SJCRH30 (cell line): ENCODE data around the gene COL20A1. TPM values are rescaled to one million over a fixed set of nuclear protein-coding genes. Genes with fewer than 3 reads are reported as not detected.

ENCODE experiments used
- DNase-seq, 2 experiments: peaks; one replicate each; pipeline ENCODE4 v3.0.0-alpha.2; 2015 to 2020
- H3K27ac ChIP-seq: fragments of 250-450 bp; sonication (Bioruptor Pico); 2 replicates; pipeline ENCODE4 v1.5.1; 2020; ENCODE audit warnings: mild to moderate bottlenecking, moderate library complexity
- H3K27me3 ChIP-seq: fragments of 250-450 bp; sonication (Bioruptor Pico); 2 replicates; pipeline ENCODE4 v1.5.1; 2020; ENCODE audit warnings: mild to moderate bottlenecking, moderate library complexity
- H3K36me3 ChIP-seq: fragments of 250-450 bp; sonication (Bioruptor Pico); 2 replicates; pipeline ENCODE4 v1.5.1; 2020; ENCODE audit warnings: mild to moderate bottlenecking, moderate library complexity
- H3K4me1 ChIP-seq: fragments of 250-450 bp; sonication (Bioruptor Pico); 2 replicates; pipeline ENCODE4 v1.5.1; 2020; ENCODE audit warnings: mild to moderate bottlenecking, moderate library complexity
- H3K4me3 ChIP-seq: fragments of 250-450 bp; sonication (Bioruptor Pico); 2 replicates; pipeline ENCODE4 v1.5.1; 2020; ENCODE audit warnings: mild to moderate bottlenecking, moderate library complexity
- H3K9me3 ChIP-seq: fragments of 250-450 bp; sonication (Bioruptor Pico); replicated peaks from 2 replicates; pipeline ENCODE4 v1.5.1; 2020; ENCODE audit warnings: mild to moderate bottlenecking, moderate library complexity
- total RNA-seq: library from RNA; depleted of rRNA; stranded (reverse); fragments of >200 nt; shearing (Covaris generic); gene quantifications from 2 replicates; pipeline ENCODE4 v1.2.3, GENCODE V29; 2014

The COL20A1 gene
- total RNA-seq, 1 experiment from 2014 or later, result not detected

DNA sequence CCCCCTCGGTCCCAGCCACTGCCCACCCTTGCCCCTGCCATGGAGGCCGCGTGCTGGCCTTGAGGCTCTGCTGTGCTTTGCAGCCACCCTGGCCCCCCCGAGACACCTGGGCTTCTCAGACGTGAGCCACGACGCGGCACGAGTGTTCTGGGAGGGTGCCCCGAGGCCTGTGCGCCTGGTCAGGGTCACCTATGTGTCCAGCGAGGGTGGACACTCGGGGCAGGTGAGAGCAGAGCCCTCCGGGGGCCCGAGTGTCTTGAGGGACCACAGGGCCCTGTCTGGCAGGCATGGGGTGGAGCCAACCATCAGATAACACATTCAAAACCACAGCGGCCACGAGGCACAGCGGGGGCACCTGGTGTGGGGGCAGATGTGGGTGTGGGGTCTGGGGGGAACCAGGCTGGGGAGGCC, 18.9 kb downstream of the COL20A1 start:
- no peaks in the 10 kb centered on the region for H3K36me3 ChIP-seq
- H3K9me3 ChIP-seq, result no peaks in the 10 kb centered on the region
- no peak overlapping the region for H3K27ac ChIP-seq
- no peak for DNase-seq
- H3K27me3 ChIP-seq, result peaks cover 51% of the 10 kb centered on the region
- H3K4me1 ChIP-seq, result peaks cover 17% of the 10 kb centered on the region
- no peak overlapping the region for H3K4me3 ChIP-seq

DNA sequence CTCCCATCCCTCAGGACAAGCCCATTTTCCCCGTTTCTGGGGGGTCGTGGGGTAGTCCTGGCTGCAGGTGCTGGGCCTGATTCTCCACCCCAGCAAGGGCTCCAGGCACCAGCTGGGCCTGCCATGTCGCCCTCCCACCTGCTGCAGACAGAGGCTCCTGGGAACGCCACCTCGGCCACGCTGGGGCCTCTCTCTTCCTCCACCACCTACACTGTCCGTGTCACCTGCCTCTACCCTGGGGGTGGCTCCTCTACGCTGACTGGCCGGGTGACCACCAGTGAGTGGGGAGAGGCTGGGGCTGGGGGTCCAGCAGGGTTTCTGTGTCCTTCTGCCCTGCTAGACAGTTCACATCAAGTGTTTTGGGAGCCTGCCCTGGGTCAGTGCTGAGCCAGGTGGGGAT, 19.3 kb downstream of the COL20A1 start:
- H3K4me1 ChIP-seq, result peaks cover 17% of the 10 kb centered on the region
- DNase-seq, result no peak
- H3K27ac ChIP-seq, result no peak overlapping the region
- H3K4me3 ChIP-seq, result no peak overlapping the region
- H3K27me3 ChIP-seq, result peaks cover 54% of the 10 kb centered on the region
- no peaks in the 10 kb centered on the region for H3K9me3 ChIP-seq
- no peaks in the 10 kb centered on the region for H3K36me3 ChIP-seq

DNA sequence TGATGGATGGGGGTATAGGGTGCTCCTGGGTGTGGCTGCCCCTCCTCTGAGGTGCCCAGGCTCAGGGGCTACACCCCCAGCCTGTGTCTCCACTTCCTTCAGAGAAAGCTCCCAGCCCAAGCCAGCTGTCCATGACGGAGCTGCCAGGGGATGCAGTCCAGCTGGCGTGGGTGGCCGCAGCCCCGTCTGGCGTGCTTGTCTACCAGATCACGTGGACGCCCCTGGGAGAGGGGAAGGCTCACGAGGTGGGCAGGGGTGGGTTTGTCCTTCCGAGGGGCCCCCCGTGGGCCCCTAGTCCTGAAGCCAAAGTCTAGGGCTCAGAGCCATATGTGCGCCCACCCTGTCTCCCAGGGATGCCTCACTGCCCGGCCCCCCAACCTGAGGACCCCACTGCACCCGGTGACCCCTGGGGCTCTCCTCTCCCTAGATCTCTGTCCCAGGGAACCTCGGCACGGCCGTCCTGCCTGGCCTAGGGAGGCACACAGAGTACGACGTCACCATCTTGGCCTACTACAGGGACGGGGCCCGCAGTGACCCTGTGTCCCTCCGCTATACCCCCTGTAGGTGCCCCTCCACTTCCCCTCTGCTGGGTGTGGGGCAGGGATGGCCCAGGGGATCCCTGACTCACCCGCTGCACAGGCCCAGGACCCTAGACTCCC, 19.8 kb downstream of the COL20A1 start:
- DNase-seq, result peak; percentile 85 to 88
- Histone ChIP-seq H3K27ac (0 out of 2 replicates have a peak overlapping the region, but pooled peaks have one; percentile 1), H3K4me1 (peaks cover 17% of the 10 kb centered on the region), H3K27me3 (peaks cover 54% of the 10 kb centered on the region), H3K36me3 (no peaks in the 10 kb centered on the region), H3K4me3 (no peak overlapping the region), H3K9me3 (no peaks in the 10 kb centered on the region)

DNA sequence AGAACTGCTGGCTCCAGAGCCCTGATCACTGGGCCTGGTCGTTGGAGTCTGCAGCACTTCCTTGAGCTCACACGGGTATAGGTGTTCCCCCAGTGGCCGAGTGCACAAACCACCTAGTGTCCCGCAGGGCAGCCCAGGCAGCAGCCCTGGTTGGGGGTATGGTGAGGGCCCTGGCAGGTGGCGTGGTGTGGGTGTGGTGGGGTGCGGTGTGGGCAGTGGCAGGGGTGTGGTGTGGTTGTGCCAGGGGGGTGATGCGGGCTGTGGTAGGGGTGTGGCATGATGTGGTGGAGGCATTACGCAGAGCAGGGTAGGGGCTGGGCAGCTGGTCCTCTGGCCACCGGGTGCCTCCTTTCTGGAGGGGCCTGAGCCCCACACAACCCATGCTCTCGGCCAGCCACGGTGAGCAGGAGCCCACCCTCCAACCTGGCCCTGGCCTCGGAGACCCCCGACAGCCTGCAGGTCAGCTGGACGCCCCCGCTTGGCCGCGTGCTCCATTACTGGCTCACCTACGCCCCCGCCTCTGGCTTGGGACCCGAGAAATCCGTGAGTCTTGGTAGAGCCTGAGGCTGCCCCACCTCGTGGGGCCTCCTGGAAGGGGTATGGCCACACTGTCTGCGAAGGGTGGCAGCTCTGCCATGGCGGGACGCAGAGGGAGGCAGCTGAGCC, 20.5 kb downstream of the COL20A1 start:
- DNase-seq, result no peak
- no peaks in the 10 kb centered on the region for H3K36me3 ChIP-seq
- H3K4me1 ChIP-seq, result peaks cover 17% of the 10 kb centered on the region
- H3K27ac ChIP-seq, result no peak overlapping the region
- no peak overlapping the region for H3K4me3 ChIP-seq
- no peaks in the 10 kb centered on the region for H3K9me3 ChIP-seq
- peaks cover 55% of the 10 kb centered on the region for H3K27me3 ChIP-seq

DNA sequence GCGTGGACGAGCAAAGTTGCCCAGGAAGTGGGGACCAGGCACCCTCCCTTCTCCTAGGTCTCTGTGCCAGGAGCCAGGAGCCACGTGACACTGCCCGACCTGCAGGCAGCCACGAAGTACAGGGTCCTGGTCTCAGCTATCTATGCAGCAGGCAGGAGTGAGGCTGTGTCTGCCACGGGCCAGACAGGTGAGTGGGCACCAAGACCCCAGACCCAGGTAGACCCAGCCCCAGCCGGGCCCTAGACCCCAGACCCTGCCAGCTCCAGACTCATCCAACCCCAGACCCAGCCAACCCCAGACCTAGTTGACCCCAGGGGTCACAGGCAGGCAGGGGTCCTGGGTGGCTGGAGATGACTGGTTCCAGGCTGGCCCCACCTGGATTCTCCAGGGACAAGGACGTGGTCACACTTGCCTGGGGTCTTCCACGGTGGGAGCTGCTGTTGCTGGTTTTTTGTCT, 21.1 kb downstream of the COL20A1 start:
- Histone ChIP-seq H3K27ac (no peak overlapping the region), H3K4me3 (no peak overlapping the region), H3K9me3 (no peaks in the 10 kb centered on the region), H3K36me3 (no peaks in the 10 kb centered on the region), H3K27me3 (peaks cover 53% of the 10 kb centered on the region), H3K4me1 (peaks cover 17% of the 10 kb centered on the region)
- DNase-seq, result no peak

DNA sequence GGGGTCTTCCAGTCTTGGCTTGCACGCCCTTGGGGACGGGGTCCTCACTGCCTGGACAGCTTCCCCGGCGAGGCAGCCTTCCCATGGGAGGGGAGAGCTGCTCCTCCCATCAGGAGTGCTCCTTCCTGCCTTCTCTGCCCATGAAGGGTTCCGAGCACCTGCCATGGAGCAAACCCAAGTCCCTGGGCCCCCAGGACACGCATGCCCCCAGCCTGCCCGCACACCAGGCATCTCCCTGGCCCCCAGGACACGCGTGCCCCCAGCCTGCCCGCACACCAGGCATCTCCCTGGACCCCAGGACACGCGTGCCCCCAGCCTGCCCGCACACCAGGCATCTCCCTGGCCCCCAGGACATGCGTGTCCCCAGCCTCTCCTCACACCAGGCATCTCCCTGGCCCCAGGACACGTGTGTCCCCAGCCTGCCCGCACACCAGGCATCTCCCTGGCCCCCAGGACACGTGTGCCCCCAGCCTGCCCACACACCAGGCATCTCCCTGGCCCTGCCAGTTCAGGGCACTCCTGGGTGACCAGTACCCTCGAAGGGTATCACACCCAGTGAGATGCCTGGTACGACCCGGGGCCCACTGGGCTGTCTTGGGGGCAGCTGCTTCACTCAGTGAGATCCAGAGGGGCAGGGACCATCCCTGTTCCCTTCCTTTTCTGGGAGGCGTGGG, 21.7 kb downstream of the COL20A1 start:
- H3K27me3 ChIP-seq, result peaks cover 57% of the 10 kb centered on the region
- no peak overlapping the region for H3K4me3 ChIP-seq
- no peaks in the 10 kb centered on the region for H3K36me3 ChIP-seq
- no peak overlapping the region for H3K27ac ChIP-seq
- no peak for DNase-seq
- H3K9me3 ChIP-seq, result no peaks in the 10 kb centered on the region
- H3K4me1 ChIP-seq, result peaks cover 17% of the 10 kb centered on the region

DNA sequence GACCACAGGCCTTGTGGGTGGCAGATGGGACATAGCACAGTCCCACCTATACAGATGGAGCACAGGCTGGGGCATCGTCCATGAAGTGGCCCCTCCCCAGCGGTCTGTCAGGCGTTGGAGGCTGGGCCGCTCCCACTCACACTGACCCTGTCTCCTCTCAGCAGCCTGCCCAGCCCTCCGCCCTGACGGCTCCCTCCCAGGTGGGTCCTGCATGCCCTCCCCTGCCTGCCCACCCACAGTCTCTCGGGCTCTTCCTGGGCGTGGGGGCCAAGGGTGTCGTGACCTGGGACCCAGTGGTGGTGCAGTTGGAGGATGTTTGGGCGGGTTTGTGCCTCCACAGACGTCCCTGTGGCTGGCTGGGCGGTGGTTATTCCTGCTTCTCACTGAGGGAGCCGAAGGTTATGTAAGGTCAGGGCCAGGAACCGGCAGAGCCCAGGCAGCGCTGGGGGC, 22.3 kb downstream of the COL20A1 start:
- Histone ChIP-seq H3K27me3 (peaks cover 53% of the 10 kb centered on the region), H3K9me3 (no peaks in the 10 kb centered on the region), H3K4me1 (peaks cover 17% of the 10 kb centered on the region), H3K27ac (no peak overlapping the region), H3K36me3 (no peaks in the 10 kb centered on the region), H3K4me3 (no peak overlapping the region)
- DNase-seq, result no peak

DNA sequence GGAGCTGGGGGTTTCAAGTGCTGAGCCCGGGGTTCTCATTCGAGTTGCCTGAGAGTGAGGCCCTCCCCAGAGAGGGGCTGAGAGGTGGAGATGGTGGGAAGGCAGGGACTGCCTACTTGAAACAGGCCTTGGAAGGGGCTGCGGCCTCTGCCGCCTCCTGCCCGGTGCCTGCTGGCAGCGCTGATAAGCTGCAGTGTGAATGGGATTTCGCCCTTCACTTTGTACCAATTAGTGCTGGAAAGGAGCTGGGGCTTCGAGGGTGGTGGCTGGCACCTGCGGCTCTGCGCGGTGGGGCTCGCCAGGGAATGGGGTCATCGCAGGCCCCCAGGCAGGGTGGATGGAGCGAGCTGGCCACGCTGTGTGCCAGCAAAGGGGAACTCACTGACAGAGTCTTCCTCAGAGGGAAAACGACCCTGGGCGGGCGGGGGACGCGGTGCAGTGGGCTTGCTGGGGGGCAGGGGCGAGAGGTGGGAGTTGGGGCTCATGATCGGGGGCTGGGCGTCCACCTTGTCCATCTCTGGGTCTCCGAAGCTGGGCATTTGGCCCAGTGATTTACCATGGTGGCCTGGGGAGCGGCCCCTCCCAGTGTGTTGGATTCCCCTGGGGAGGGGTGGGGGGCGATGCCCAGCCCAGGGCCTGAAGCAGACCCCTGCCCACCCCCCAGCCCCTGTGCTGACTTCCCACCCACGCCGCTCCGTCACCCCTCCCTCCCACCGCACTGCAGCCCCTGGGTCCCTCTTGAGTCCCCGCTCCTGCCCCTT, 22.9 kb downstream of the COL20A1 start:
- H3K4me3 ChIP-seq, result no peak overlapping the region
- H3K27me3 ChIP-seq, result peaks cover 49% of the 10 kb centered on the region
- peaks cover 17% of the 10 kb centered on the region for H3K4me1 ChIP-seq
- H3K9me3 ChIP-seq, result no peaks in the 10 kb centered on the region
- H3K36me3 ChIP-seq, result no peaks in the 10 kb centered on the region
- no peak overlapping the region for H3K27ac ChIP-seq
- no peak for DNase-seq

DNA sequence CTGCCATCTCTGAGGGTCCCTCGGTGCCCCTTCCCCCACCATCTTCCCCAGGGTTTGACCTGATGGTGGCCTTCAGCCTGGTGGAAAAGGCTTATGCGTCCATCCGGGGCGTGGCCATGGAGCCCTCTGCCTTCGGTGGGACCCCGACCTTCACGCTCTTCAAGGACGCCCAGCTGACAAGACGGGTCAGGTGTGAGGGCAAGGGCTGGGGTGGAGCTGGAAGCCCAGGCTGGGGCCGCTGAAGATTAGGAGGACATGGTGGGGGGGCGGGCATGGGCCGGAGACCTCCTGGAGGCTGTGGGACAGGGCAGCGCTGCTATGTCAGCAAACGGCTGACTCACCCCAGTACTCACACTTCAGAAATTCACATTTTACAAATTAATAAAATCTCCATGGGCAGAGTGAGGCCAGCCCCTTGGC, 23.5 kb downstream of the COL20A1 start:
- H3K27me3 ChIP-seq, result peaks cover 50% of the 10 kb centered on the region
- DNase-seq, result no peak
- no peak overlapping the region for H3K4me3 ChIP-seq
- no peak overlapping the region for H3K27ac ChIP-seq
- H3K9me3 ChIP-seq, result no peaks in the 10 kb centered on the region
- H3K36me3 ChIP-seq, result no peaks in the 10 kb centered on the region
- H3K4me1 ChIP-seq, result peaks cover 17% of the 10 kb centered on the region

DNA sequence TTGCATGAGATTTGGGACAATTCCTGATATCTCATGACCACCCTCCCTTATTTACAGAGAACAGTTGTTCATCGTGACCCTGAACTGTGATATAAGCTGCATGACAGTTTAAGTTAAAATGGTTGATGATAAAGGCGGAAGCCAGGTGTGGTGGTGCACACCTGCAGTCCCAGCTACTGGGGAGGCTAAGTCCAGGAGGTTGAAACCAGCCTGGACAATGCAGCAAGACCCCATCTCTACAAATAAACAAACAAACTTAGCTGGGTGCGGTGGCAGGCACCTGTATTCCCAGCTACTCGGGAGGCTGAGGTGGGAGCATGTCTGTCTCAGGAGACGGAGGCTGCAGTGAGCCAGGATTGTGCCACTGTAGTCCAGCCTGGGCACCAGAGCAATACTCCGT, 24.1 kb downstream of the COL20A1 start:
- Histone ChIP-seq H3K4me1 (peaks cover 13% of the 10 kb centered on the region), H3K4me3 (no peak overlapping the region), H3K27ac (no peak overlapping the region), H3K9me3 (no peaks in the 10 kb centered on the region), H3K36me3 (no peaks in the 10 kb centered on the region), H3K27me3 (peaks cover 54% of the 10 kb centered on the region)
- DNase-seq, result no peak

DNA sequence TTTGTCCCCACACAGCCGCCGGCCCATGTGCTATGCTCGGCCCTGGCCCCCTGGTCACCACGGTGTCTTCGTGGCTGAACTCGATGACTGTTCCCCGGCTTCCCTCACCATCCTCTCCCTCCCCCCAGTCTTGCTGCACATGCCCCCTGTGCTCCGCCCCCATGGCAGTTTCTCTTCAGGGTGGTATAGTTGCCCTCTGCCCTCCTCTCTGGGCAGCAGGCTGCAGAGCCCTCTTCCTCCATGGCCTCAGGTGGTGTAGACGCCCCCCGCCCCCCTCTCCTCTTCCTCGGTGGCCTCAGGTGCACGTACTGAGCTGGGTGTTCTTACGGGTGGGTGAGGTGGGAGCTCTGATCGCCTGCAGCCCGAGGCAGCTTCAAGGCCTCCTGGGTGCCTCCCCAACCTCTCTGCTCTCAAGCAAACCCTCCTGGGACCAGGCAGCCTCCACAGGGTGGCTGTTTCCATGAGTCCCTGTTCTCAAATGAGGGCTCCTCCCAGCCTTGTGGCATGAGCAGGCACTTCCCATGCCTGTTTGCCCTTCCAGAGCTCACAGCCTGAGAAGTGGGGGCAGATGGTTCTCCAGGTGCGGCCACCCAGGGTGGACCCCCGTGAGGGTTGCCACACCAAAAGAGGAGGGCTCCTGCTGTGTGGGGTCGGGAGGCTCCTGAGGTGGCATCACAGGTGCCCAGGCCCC, 24.8 kb downstream of the COL20A1 start:
- Histone ChIP-seq H3K36me3 (no peaks in the 10 kb centered on the region), H3K9me3 (no peaks in the 10 kb centered on the region), H3K27me3 (peaks cover 59% of the 10 kb centered on the region), H3K4me3 (no peak overlapping the region), H3K4me1 (peaks cover 6% of the 10 kb centered on the region), H3K27ac (no peak overlapping the region)
- no peak for DNase-seq

DNA sequence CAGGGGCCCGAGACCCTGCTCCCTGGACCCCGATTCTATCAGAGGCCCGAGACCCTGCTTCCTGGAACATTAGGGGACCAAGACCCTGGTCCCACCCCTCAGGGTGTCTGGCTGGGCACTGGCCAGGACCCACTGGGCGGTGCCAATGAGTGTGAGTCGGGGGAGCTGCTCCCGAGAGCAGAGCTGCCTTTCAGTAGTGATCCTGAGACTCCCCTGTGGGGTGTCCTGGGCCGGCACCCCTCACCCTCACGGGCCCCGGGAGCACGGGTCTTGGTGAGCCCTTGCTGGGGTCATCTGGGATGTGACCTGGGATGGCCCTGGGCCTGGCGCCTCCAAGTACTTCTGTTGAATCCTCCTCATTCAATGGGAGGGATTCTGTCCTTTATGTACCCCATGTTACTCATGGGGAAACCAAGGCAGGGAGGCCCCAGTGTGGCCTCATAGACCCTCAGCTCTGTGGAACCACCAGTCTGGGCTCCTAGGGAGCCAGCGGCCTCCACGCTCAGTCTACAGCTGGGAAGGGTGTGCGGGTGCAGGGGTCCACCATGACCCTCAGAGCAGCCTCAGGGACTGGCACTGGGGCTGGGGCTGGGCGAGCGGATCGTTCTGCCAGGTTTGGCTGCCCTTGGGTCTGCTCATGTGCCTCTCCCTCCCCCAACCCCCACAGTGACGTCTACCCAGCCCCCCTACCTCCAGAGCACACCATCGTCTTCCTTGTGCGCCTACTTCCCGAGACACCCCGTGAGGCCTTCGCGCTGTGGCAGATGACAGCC, 25.6 kb downstream of the COL20A1 start:
- DNase-seq, result no peak
- no peaks in the 10 kb centered on the region for H3K36me3 ChIP-seq
- H3K4me1 ChIP-seq, result no peaks in the 10 kb centered on the region
- peaks cover 61% of the 10 kb centered on the region for H3K27me3 ChIP-seq
- no peak overlapping the region for H3K4me3 ChIP-seq
- no peaks in the 10 kb centered on the region for H3K9me3 ChIP-seq
- H3K27ac ChIP-seq, result no peak overlapping the region

DNA sequence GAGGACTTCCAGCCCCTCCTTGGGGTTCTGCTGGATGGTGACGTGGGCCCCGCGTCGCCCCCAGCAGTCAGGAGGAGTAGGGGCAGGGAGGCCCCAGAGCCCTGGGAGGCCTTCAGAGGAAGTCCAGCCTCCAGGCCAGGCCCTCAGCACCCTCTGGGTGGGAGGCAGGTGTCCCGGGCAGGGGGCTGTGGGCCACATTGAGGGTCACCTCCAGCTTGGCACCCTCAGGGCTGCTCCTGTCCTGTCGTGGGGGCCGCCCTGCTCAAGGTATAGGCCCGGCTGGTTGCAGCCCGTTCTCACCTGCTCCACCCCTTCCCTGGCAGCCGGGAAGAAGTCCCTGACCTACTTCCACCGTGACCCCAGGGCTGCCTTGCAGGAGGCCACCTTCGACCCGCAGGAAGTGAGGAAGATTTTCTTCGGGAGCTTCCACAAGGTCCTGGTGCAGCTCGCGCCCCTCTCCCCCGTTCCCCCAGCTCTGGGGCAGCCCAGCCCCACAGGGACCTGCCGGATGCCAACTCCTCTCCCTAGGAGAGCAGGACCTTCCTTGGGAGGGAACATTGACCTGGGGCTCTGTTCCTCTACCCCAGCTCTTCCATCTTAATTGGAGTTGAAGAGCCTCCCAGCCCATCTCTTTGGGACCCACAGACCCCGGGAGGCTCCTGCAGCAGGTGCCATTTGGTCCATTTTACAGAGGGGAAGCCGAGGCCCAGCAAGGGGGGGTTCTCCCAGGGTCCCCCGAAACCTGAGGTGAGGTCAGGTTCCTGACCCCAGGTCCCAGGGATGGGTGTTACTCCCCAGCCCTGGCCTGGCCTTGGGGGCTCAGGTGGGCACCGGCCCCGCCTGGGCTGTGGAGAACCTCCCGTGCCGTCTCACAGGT, 26.4 kb downstream of the COL20A1 start:
- no peak overlapping the region for H3K4me3 ChIP-seq
- peaks cover 63% of the 10 kb centered on the region for H3K27me3 ChIP-seq
- no peak for DNase-seq
- H3K4me1 ChIP-seq, result no peaks in the 10 kb centered on the region
- no peak overlapping the region for H3K27ac ChIP-seq
- H3K9me3 ChIP-seq, result no peaks in the 10 kb centered on the region
- H3K36me3 ChIP-seq, result no peaks in the 10 kb centered on the region
